ENCODE results near the gene ASTN1.

The ASTN1 gene

DNA sequence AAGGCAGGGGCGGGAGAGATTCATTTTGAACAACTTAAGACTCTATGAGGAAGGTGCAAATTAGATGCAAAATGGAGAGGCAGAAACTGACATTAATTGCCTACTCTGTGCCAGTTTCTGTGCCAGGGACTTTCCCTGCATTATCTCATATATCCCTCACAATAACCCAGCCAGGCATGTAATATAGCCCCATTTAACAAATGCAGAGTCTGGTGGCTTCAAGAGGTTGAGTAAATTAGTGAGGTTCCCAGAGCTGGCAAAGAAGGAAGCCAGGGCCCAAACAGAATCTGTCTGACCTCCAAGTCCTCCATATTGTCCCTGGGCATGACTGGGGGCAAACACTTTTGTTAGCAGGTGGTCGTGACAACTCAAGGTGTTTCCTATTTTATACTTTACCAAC, 199.8 kb downstream of the ASTN1 start:
- Histone ChIP-seq H3K79me2 (ENCODE audit: insufficient read depth, low read depth) (no peaks in the 10 kb centered on the region), H3K4me3 (IDR thresholded peaks at IDR 0.05; ENCODE audit: insufficient read depth, low read depth, low read length) (no peak overlapping the region), H3K4me2 (no peak overlapping the region), H3K4me1 (ENCODE audit: low read depth, poor library complexity, severe bottlenecking) (peaks cover 7% of the 10 kb centered on the region), H3K27me3 (ENCODE audit: insufficient read depth, low read depth) (no peaks in the 10 kb centered on the region), H4K20me1 (ENCODE audit: insufficient read depth) (no peaks in the 10 kb centered on the region), H3K36me3 (ENCODE audit: insufficient read depth) (no peaks in the 10 kb centered on the region), H3K9ac (no peak overlapping the region), H2AFZ (ENCODE audit: low read depth) (no peak overlapping the region), H3K27ac (no peak overlapping the region)
- TF ChIP-seq, protein P1, sequence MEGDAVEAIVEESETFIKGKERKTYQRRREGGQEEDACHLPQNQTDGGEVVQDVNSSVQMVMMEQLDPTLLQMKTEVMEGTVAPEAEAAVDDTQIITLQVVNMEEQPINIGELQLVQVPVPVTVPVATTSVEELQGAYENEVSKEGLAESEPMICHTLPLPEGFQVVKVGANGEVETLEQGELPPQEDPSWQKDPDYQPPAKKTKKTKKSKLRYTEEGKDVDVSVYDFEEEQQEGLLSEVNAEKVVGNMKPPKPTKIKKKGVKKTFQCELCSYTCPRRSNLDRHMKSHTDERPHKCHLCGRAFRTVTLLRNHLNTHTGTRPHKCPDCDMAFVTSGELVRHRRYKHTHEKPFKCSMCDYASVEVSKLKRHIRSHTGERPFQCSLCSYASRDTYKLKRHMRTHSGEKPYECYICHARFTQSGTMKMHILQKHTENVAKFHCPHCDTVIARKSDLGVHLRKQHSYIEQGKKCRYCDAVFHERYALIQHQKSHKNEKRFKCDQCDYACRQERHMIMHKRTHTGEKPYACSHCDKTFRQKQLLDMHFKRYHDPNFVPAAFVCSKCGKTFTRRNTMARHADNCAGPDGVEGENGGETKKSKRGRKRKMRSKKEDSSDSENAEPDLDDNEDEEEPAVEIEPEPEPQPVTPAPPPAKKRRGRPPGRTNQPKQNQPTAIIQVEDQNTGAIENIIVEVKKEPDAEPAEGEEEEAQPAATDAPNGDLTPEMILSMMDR (conservative IDR thresholded peaks at IDR 0.05; ENCODE audit: low read depth, low read length), result no peak

DNA sequence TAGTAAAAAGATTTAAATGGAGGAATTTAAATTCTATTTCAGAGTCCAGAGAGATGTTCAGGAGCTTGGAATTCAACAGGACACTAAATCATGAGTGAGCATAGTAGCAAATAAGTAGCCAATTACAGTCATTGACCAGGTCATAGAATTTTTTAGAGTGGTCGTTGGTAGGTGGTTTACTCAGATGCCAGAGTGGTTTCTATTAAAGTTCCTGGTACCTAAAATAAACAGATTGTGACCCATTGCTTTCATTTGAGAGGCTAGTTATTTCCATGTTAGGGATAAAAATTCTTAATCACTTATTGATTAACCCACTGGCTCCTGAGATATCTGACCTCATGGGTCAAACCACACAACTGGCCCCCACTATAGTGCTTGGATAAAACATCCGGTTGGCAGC, 201.3 kb downstream of the ASTN1 start:
- H3K4me1 ChIP-seq (ENCODE audit: low read depth, poor library complexity, severe bottlenecking), result peaks cover 22% of the 10 kb centered on the region
- no peak overlapping the region for H3K4me2 ChIP-seq
- H3K27ac ChIP-seq, result no peak overlapping the region
- H3K79me2 ChIP-seq (ENCODE audit: insufficient read depth, low read depth), result no peaks in the 10 kb centered on the region
- no peaks in the 10 kb centered on the region for H3K27me3 ChIP-seq (ENCODE audit: insufficient read depth, low read depth)
- no peak overlapping the region for H3K9ac ChIP-seq
- H3K4me3 ChIP-seq (IDR thresholded peaks at IDR 0.05; ENCODE audit: insufficient read depth, low read depth, low read length), result no peak overlapping the region
- no peaks in the 10 kb centered on the region for H4K20me1 ChIP-seq (ENCODE audit: insufficient read depth)
- no peak overlapping the region for H2AFZ ChIP-seq (ENCODE audit: low read depth)
- TF ChIP-seq, protein P1 (conservative IDR thresholded peaks at IDR 0.05; ENCODE audit: low read depth, low read length), result no peak
- H3K36me3 ChIP-seq (ENCODE audit: insufficient read depth), result no peaks in the 10 kb centered on the region

GRCh38 chr1:176961678-176962077, 202.8 kb downstream of the ASTN1 start:
- no peak overlapping the region for H3K9ac ChIP-seq
- no peaks in the 10 kb centered on the region for H3K36me3 ChIP-seq (ENCODE audit: insufficient read depth)
- H3K79me2 ChIP-seq (ENCODE audit: insufficient read depth, low read depth), result no peaks in the 10 kb centered on the region
- TF ChIP-seq, protein P1 (conservative IDR thresholded peaks at IDR 0.05; ENCODE audit: low read depth, low read length), result no peak
- no peak overlapping the region for H3K27ac ChIP-seq
- H3K4me1 ChIP-seq (ENCODE audit: low read depth, poor library complexity, severe bottlenecking), result peaks cover 28% of the 10 kb centered on the region
- H4K20me1 ChIP-seq (ENCODE audit: insufficient read depth), result no peaks in the 10 kb centered on the region
- no peak overlapping the region for H2AFZ ChIP-seq (ENCODE audit: low read depth)
- no peaks in the 10 kb centered on the region for H3K27me3 ChIP-seq (ENCODE audit: insufficient read depth, low read depth)
- H3K4me3 ChIP-seq (IDR thresholded peaks at IDR 0.05; ENCODE audit: insufficient read depth, low read depth, low read length), result no peak overlapping the region
- no peak overlapping the region for H3K4me2 ChIP-seq

DNA sequence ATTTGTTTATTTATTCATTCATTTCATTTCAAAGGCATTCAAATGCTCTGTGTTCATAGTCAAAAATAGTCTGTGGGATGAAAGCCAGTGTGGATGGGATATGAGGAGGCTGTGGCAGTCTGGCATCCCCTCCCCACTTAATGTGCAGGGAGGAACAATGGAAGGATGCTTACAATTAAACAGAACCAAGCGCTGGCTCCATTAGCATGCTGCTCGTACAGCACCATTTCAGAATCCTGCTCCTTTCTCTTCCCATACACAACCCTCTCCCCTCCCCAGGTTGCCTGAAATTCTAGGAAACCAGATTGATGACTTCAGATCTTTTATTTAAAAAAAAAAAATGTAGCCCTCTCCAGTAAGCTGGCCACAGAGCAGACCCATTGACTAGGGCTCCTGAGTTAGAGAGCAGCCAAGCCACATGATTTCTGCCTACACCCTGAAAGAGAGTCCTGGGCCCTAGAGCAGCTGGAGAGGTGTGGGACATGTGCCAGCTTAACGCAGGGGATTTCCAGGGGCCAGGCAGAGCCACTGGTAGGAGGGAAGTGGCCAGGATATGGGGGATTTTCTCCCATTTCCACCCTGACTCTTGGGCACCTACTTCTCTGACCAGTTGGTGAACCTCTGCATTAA, 205.2 kb downstream of the ASTN1 start:
- H3K4me1 ChIP-seq (ENCODE audit: low read depth, poor library complexity, severe bottlenecking), result peaks cover 31% of the 10 kb centered on the region
- H4K20me1 ChIP-seq (ENCODE audit: insufficient read depth), result no peaks in the 10 kb centered on the region
- peak overlapping the region; percentile 10 for H3K27ac ChIP-seq
- H2AFZ ChIP-seq (ENCODE audit: low read depth), result peak overlapping the region; percentile 38
- peak overlapping the region; percentile 0; the same call in 1 of the 2 replicates for H3K9ac ChIP-seq
- H3K4me2 ChIP-seq, result peak overlapping the region; percentile 58
- no peak overlapping the region for H3K4me3 ChIP-seq (IDR thresholded peaks at IDR 0.05; ENCODE audit: insufficient read depth, low read depth, low read length)
- H3K79me2 ChIP-seq (ENCODE audit: insufficient read depth, low read depth), result no peaks in the 10 kb centered on the region
- TF ChIP-seq, protein P1 (conservative IDR thresholded peaks at IDR 0.05; ENCODE audit: low read depth, low read length), result no peak
- H3K27me3 ChIP-seq (ENCODE audit: insufficient read depth, low read depth), result no peaks in the 10 kb centered on the region
- H3K36me3 ChIP-seq (ENCODE audit: insufficient read depth), result no peaks in the 10 kb centered on the region
